GM15510 (cell line): ENCODE results near the gene SERTM2.

Experiments used
- POLR2A ChIP-seq: IDR thresholded peaks from 3 replicates; pipeline ENCODE4 v1.6.1; 2011; ENCODE audit warnings: borderline replicate concordance; ENCODE audit not compliant: insufficient read length; ENCODE audit errors: extremely low read depth

SERTM2 gene

DNA sequence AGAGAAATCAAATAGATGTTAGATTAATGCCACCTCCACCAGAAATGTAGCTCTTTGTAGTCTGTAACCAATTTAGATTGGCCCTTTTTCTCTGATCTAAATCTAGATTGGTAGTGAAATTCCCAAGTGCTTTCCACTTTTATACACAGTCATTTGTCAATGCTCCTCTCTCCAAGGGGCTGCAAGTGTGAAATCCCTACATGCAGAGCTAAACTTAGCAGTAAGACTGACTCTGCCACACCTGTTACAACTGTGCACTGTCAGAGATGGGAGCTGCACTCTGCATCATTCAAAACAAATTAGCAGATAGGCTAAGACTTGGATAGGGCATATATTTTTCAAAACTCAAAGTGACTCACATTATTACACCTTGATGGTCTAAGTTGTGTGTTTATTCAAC, 9.1 kb downstream of the SERTM2 start:
- TF ChIP-seq POLR2A: no peak

DNA sequence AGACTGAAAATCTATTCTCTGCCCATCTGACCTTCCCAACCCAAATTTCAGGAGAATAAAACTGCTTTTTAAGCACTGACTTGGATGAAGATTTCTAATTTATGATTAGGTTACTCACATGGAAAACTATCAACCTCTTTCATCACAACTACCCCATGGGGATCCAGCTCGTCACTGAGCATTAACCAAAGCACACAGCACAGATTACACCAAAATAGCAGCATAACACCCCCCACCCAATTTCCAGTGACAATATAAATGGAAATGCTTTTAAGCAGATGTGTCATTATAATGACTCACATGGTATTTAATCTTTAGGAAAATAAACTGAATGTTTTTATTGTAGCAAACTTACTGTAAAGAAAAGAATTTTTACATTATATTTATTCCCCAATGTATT, 9.7 kb downstream of the SERTM2 start:
- no peak for TF ChIP-seq POLR2A

DNA sequence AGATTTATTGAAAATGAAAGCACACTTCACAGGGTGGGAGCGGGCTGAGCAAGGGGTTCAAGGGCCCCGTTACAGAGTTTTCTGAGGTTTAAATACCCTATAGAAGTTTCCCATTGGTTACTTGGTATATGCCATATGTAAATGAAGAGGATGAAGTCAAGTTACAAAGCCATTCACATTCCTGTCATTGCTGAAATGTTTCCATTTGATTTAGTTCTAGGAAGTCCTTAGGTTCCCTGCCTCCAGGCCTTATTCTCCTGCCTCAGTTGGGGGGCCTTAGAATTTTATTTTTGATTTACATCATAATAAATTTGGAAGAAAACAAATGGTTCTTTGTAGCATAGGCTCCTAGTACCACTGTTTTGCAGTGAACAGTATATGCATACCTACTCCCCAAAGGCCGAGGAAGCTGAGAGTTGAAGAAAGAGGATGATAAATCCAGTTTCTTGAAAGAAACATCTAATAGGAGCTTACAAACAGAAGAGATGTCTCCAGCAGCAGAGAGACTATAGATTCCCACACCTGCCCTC, 31.8 kb downstream of the SERTM2 start:
- TF ChIP-seq POLR2A: no peak

DNA sequence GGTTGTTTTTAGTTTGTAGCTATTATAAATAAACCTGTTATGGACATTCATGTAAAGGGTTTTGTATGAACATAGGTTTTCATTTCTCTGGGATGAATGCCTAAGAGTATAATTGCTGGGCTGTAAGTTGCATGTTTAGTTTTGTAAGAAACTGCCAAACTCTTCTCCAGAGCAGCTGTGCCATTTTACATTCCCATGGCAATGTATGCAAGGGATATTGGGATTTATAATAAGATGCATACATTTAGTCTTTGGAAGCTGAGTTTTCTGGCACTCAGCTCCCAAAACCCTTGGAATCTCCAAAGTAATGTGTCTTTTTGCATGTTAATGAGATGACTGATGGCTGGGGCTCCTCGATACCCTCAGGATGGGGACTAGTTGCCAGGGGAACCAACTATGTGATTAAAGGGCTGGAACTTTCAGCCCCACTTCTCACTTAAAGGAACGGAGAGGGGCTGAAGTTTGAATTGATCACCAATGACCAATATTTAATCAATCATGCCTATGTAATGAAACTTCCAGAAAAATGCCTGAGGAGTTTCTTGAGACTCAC, 44.0 kb downstream of the SERTM2 start:
- TF ChIP-seq POLR2A: no peak

DNA sequence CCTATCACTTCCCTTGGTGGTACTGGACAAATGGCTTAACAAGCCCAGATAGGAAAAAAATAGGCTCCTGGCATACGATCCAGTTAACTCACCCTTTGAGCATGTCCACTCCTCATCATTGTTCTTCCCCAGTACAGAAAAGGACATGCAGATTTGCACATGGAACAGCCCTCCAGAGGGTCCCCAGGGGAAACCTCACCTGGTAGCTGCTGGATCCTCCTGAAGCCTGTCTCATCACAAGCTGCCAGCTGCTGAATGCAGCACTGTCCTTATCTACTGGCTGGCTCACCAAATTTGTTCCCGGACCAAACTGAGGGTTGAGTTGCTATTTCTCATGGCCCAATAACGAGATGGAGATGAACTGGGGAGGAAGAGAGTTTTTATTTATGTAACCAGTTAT, 49.4 kb downstream of the SERTM2 start:
- no peak for TF ChIP-seq POLR2A

DNA sequence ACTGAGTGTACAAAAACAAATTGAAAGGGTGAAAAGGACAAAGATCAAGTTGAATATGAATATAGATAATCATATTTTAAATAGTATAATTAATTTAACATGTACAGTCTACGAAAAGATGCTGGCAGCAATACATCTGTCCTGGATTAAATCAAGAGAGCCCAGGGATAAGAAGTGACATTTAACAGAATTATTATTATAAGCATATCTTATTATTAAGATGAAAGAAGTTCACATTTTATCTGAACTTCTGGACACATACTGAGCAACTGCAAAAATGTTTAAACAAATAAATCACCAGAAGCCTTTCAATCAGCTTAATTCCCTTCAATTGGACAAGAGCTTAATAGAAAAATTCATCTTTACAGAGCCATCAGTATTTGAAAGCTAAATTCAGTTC, 50.4 kb downstream of the SERTM2 start:
- no peak for TF ChIP-seq POLR2A

DNA sequence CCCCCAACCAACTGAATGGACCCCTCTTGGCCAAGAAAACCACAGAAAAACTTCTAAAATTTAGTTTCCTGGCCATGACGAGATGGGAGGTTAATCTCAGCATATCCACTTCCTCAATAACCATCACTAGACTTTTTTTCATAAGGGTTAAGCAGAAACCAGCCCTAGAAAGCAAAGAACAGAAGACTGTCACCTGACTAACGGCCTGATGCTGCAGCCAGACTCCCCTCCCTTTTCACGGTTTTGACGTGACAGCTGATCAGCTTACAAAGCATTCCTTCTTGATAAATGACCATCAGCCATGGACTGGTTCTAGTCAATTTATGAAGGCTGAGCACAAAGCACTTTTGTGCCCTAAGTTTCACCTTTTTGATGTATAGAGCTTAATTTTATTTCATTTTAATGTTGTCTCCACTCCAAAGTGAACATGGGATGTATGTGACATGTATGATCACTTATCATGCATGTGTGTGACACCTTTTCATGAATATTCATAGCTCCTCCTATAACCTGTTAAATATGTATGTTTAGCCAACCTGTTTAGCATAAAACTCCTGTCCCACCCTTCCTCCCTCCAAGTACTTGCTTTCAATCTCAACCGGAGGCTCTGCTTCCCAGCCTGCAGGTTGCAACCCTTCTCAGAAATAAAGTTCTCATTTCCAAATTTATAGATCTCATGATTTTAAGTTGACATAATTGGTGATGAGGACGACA, 56.3 kb downstream of the SERTM2 start:
- TF ChIP-seq POLR2A: no peak

DNA sequence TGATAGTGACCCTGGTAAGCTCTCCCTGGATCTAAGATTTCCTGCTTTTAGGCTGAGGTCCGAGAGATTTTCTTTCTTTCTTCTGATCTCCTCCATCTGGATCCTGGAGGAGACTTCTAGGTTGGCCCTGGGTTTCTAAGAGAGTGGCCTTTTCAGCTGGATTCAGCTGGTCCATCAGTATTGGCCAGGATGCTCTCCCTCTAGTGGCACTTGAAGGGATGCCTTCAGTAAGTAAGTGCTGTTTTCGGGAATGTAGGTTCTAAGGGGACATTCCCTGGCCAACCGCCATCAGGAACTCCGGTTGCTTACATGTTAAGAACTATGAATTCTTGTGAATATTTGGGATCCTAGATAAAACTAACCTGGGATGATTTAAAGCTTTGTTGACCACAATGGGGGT, 56.9 kb downstream of the SERTM2 start:
- no peak for TF ChIP-seq POLR2A

DNA sequence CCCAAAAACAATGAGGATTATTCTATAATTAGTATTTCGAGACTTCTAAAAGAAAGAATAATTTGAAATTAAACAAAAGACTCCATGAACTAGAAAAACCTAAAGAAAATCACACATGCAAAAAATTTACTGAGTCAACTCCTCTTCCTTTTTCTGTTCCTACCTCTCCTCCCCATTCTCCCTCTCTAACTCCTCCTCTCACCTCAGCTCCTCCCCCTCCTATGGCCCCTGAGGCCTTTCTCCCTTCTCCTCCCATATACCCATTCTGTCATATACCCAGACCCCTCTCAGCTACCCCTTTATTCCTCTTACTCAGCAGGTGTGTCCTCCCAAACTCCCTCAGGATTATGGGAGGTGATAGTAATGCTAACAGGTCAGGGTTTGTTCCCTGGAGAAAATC, 57.4 kb downstream of the SERTM2 start:
- TF ChIP-seq POLR2A: no peak
